IMR-90 (cell line): ENCODE results near the gene PAPPA. TPM values are rescaled to one million over a fixed set of nuclear protein-coding genes. Genes with fewer than 3 reads are reported as not detected.
A peak's percentile ranks its signal among the peaks of the same experiment; 100 is the strongest.

ENCODE experiments used
- ATAC-seq: fragments of 200-7000 bp; cut with Tn5 transposase; 2 replicates; pipeline ENCODE4 v1.9.1; 2020; ENCODE audit warnings: low read depth, mild to moderate bottlenecking, moderate library complexity
- BruUV-seq: library from RNA; stranded (reverse); fragments of 400-500 nt; replicated peaks from 2 replicates; lab custom pipeline; 2021; lab: Mats Ljungman, UMichigan
- CTCF ChIA-PET: fragments of 300-600 bp; formaldehyde crosslinking; extraction: SDS; loops from one replicate; lab custom pipeline; 2021; ENCODE audit warnings: antibody characterized with exemption; lab: Yijun Ruan, JAX
- POLR2A ChIA-PET: fragments of 300-600 bp; sonication (Branson Sonifier 250); formaldehyde crosslinking; loops from one replicate; lab custom pipeline; 2022; ENCODE audit warnings: antibody characterized with exemption; ENCODE audit not compliant: unreplicated experiment; lab: Charles Lee
- DNase-seq: peaks from one replicate; pipeline ENCODE4 v3.0.0; 2013
- H2AFZ ChIP-seq: replicated peaks from 2 replicates; pipeline ENCODE3; 2013; ENCODE audit warnings: low read length, mild to moderate bottlenecking; ENCODE audit not compliant: poor library complexity
- H2AK5ac ChIP-seq: 2 replicates; pipeline ENCODE4 v1.6.1; 2013; ENCODE audit warnings: low read depth, low read length, inconsistent platforms
- H2AK9ac ChIP-seq: replicated peaks from 2 replicates; pipeline ENCODE3; 2013; ENCODE audit warnings: mild to moderate bottlenecking, low read depth, low read length, moderate library complexity; ENCODE audit not compliant: poor library complexity
- H2BK120ac ChIP-seq: 2 replicates; pipeline ENCODE4 v1.6.1; 2013; ENCODE audit warnings: low read depth, low read length, inconsistent platforms
- H2BK15ac ChIP-seq: 3 replicates; pipeline ENCODE4 v1.6.1; 2013; ENCODE audit warnings: low read depth, low read length, inconsistent platforms
- H2BK20ac ChIP-seq: 2 replicates; pipeline ENCODE4 v1.6.1; 2013; ENCODE audit warnings: low read depth, mild to moderate bottlenecking, inconsistent platforms, low read length, moderate library complexity
- H2BK5ac ChIP-seq: 2 replicates; pipeline ENCODE4 v1.6.1; 2013; ENCODE audit warnings: mild to moderate bottlenecking, low read depth, low read length, inconsistent platforms; ENCODE audit not compliant: poor library complexity, severe bottlenecking
- H3K14ac ChIP-seq: replicated peaks from 2 replicates; pipeline ENCODE4 v1.6.1; 2013; ENCODE audit warnings: low read depth, low read length, inconsistent platforms
- H3K18ac ChIP-seq: 2 replicates; pipeline ENCODE4 v1.6.1; 2013; ENCODE audit warnings: low read depth, low read length, control low read depth
- H3K23ac ChIP-seq: 2 replicates; pipeline ENCODE4 v1.6.1; 2013; ENCODE audit warnings: low read depth, low read length, inconsistent platforms
- H3K27ac ChIP-seq: 2 replicates; pipeline ENCODE4 v1.5.1; 2013; ENCODE audit warnings: mild to moderate bottlenecking, control low read depth, low read length; ENCODE audit not compliant: insufficient read depth
- H3K27me3 ChIP-seq: 2 replicates; pipeline ENCODE4 v1.6.1; 2013; ENCODE audit warnings: low read length; ENCODE audit not compliant: control insufficient read depth, insufficient read depth
- H3K36me3 ChIP-seq: 2 replicates; pipeline ENCODE4 v1.6.1; 2013; ENCODE audit warnings: low read length, mixed read lengths; ENCODE audit not compliant: control insufficient read depth, insufficient read depth
- H3K4ac ChIP-seq: 2 replicates; pipeline ENCODE4 v1.6.1; 2013; ENCODE audit warnings: low read depth, low read length, inconsistent platforms
- H3K4me1 ChIP-seq: 2 replicates; pipeline ENCODE4 v1.6.1; 2013; ENCODE audit warnings: low read length, mixed read lengths; ENCODE audit not compliant: control insufficient read depth, insufficient read depth
- H3K4me2 ChIP-seq: 2 replicates; pipeline ENCODE4 v1.6.1; 2013; ENCODE audit warnings: low read depth, mild to moderate bottlenecking, control low read depth, low read length, moderate library complexity
- H3K4me3 ChIP-seq: 2 replicates; pipeline ENCODE4 v1.5.1; 2013; ENCODE audit warnings: low read depth, mild to moderate bottlenecking, control low read depth, low read length, moderate library complexity; ENCODE audit not compliant: insufficient read depth
- H3K56ac ChIP-seq: 2 replicates; pipeline ENCODE4 v1.6.1; 2013; ENCODE audit warnings: low read length, inconsistent platforms; ENCODE audit not compliant: insufficient read depth; ENCODE audit errors: extremely low read depth
- H3K79me1 ChIP-seq, 2 experiments: 2 replicates each; pipeline ENCODE4 v1.6.1; 2013; ENCODE audit warnings: low read length in 2 of 2, inconsistent platforms in 1 of 2, low read depth in 1 of 2
- H3K9ac ChIP-seq: 2 replicates; pipeline ENCODE4 v1.6.1; 2013; ENCODE audit warnings: low read depth, low read length, control low read depth
- H3K9me1 ChIP-seq: 2 replicates; pipeline ENCODE4 v1.6.1; 2013; ENCODE audit warnings: low read length, inconsistent platforms; ENCODE audit not compliant: insufficient read depth
- H3K9me3 ChIP-seq: 2 replicates; pipeline ENCODE4 v1.6.1; 2013; ENCODE audit warnings: low read length; ENCODE audit not compliant: control insufficient read depth, insufficient read depth
- H4K20me1 ChIP-seq: 2 replicates; pipeline ENCODE4 v1.6.1; 2013; ENCODE audit warnings: low read length, inconsistent platforms; ENCODE audit not compliant: insufficient read depth
- H4K5ac ChIP-seq: 2 replicates; pipeline ENCODE4 v1.6.1; 2013; ENCODE audit warnings: mild to moderate bottlenecking, low read depth, low read length, control low read depth
- H4K8ac ChIP-seq, 2 experiments: 2 replicates each; pipeline ENCODE4 v1.6.1; 2013; ENCODE audit warnings: low read depth in 2 of 2, low read length in 2 of 2, control low read depth in 1 of 2, inconsistent platforms in 1 of 2
- H4K91ac ChIP-seq: 2 replicates; pipeline ENCODE4 v1.6.1; 2013; ENCODE audit warnings: low read depth, low read length, inconsistent platforms; ENCODE audit not compliant: insufficient read depth
- BHLHE40 ChIP-seq: fragments of 150-350 bp; IDR thresholded peaks from 2 replicates; pipeline ENCODE4 v1.6.1; 2016; ENCODE audit warnings: mild to moderate bottlenecking, low read depth, low read length
- CEBPB ChIP-seq: IDR thresholded peaks from 2 replicates; pipeline ENCODE4 v1.6.1; 2012; ENCODE audit warnings: low read depth, low read length, improper control_type of control experiment
- CHD1 ChIP-seq: IDR thresholded peaks from 2 replicates; pipeline ENCODE4 v1.6.1; 2012; ENCODE audit warnings: low read depth, low read length, improper control_type of control experiment
- CTCF ChIP-seq: conservative IDR thresholded peaks from 2 replicates; pipeline ENCODE4 v1.5.1; 2012; ENCODE audit warnings: mild to moderate bottlenecking, low read depth, low read length, improper control_type of control experiment
- ELK1 ChIP-seq: fragments of 150-350 bp; IDR thresholded peaks from 2 replicates; pipeline ENCODE4 v1.6.1; 2016; ENCODE audit warnings: low read depth, mild to moderate bottlenecking, low read length, moderate library complexity, borderline replicate concordance
- FOS ChIP-seq: fragments of 150-350 bp; IDR thresholded peaks from 2 replicates; pipeline ENCODE4 v1.6.1; 2016; ENCODE audit warnings: low read depth, low read length
- MAFK ChIP-seq: IDR thresholded peaks from 2 replicates; pipeline ENCODE4 v1.6.1; 2012; ENCODE audit warnings: low read depth, low read length, improper control_type of control experiment
- MAZ ChIP-seq: IDR thresholded peaks from 2 replicates; pipeline ENCODE4 v1.6.1; 2012; ENCODE audit warnings: low read depth, mild to moderate bottlenecking, low read length, improper control_type of control experiment, moderate library complexity, borderline replicate concordance
- MXI1 ChIP-seq: IDR thresholded peaks from 2 replicates; pipeline ENCODE4 v1.6.1; 2012; ENCODE audit warnings: low read depth, mild to moderate bottlenecking, low read length, moderate library complexity, borderline replicate concordance
- NFE2L2 ChIP-seq: fragments of 150-350 bp; IDR thresholded peaks from 2 replicates; pipeline ENCODE4 v1.6.1; 2016; ENCODE audit warnings: low read depth, mild to moderate bottlenecking, low read length
- POLR2A ChIP-seq: IDR thresholded peaks from 2 replicates; pipeline ENCODE4 v1.6.1; 2012; ENCODE audit warnings: mild to moderate bottlenecking, low read depth, low read length
- RAD21 ChIP-seq: IDR thresholded peaks from 2 replicates; pipeline ENCODE4 v1.6.1; 2012; ENCODE audit warnings: low read length, improper control_type of control experiment
- RCOR1 ChIP-seq: IDR thresholded peaks from 2 replicates; pipeline ENCODE4 v1.6.1; 2012; ENCODE audit warnings: mild to moderate bottlenecking, low read length, improper control_type of control experiment; ENCODE audit not compliant: insufficient replicate concordance
- RFX5 ChIP-seq: IDR thresholded peaks from 2 replicates; pipeline ENCODE4 v1.8.0; 2012; ENCODE audit warnings: low read depth, mild to moderate bottlenecking, low read length, moderate library complexity
- SMC3 ChIP-seq: fragments of 150-350 bp; IDR thresholded peaks from 2 replicates; pipeline ENCODE4 v1.6.1; 2016; ENCODE audit warnings: low read depth, mild to moderate bottlenecking, antibody characterized with exemption, low read length, moderate library complexity
- USF2 ChIP-seq: fragments of 150-350 bp; IDR thresholded peaks from 2 replicates; pipeline ENCODE4 v1.6.1; 2017; ENCODE audit warnings: mild to moderate bottlenecking, antibody characterized with exemption, low read length, low read depth
- WGBS, 2 experiments: methylation state at CpG; one replicate each; pipeline versions ENCODE4 v1.1.5 to v1.1.7; 2013; ENCODE audit warnings: missing lambda C conversion rate in 2 of 2; ENCODE audit not compliant: insufficient read length in 1 of 2; ENCODE audit errors: extremely low coverage in 2 of 2; 5-methylcytosine and 5-hydroxymethylcytosine counted together
- dilution Hi-C: fragments of 300-500 bp; cut with HindIII; formaldehyde crosslinking; loops from one replicate; pipeline ENCODE4 v1.14.3; 2018; ENCODE audit warnings: low sequenced_read_pairs; ENCODE audit not compliant: unreplicated experiment
- in situ Hi-C: fragments of 300-500 bp; cut with MboI; formaldehyde crosslinking; loops from 3 replicates; pipeline ENCODE4 v1.14.3; 2019; ENCODE audit warnings: low sequenced_read_pairs, inconsistent platforms, mixed read lengths
- intact Hi-C: fragments of 100-400 bp; cut with micrococcal nuclease; formaldehyde crosslinking; loops from 2 replicates; pipeline ENCODE4 v1.10.0; 2022
- polyA plus RNA-seq, 3 experiments: library from polyadenylated mRNA; depleted of rRNA; stranded (reverse); fragments of >200 nt; gene quantifications; 2 replicates each; pipeline ENCODE4 v1.2.3, GENCODE V29; 2012; ENCODE audit warnings: low replicate concordance in 1 of 3
- total RNA-seq: library from RNA; depleted of rRNA; stranded (reverse); fragments of >200 nt; gene quantifications from 2 replicates; pipeline ENCODE4 v1.2.3, GENCODE V29; 2012

Gene PAPPA
- total and polyA plus RNA-seq, 2 of the 4 experiments (the other 2 are of a cell fraction), result 8.3 to 12.4 TPM

GRCh38 chr9:116165912-116166311 is 12.3 kb downstream of the PAPPA start:
- H4K20me1 ChIP-seq, result peaks cover 46% of the 10 kb centered on the region
- peak; percentile 65 for DNase-seq

More at GRCh38 chr9:116165912-116166311, 12.3 kb downstream of the PAPPA start:
- no peak overlapping the region for H4K8ac ChIP-seq
- H3K56ac ChIP-seq, result no peak overlapping the region
- intact Hi-C loops (no loop called here), dilution Hi-C loops (no loop called here), in situ Hi-C loops (no loop called here)
- H2AK5ac ChIP-seq, result 0 out of 2 replicates have a peak overlapping the region, but pooled peaks have one; percentile 41
- peaks cover 36 to 68% of the 10 kb centered on the region in 2 experiments for H3K79me1 ChIP-seq
- H3K9me1 ChIP-seq, result no peaks in the 10 kb centered on the region; the same call in 1 of the 2 replicates
- H3K27me3 ChIP-seq, result no peaks in the 10 kb centered on the region
- no peak overlapping the region for H2BK120ac ChIP-seq
- no CpG with 5 or more reads among the region's 2 CpGs for WGBS, 2 experiments
- H4K91ac ChIP-seq, result no peak overlapping the region
- H3K18ac ChIP-seq, result peak overlapping the region; percentile 11
- H3K36me3 ChIP-seq, result peaks cover 24% of the 10 kb centered on the region
- no peak for TF ChIP-seq CHD1
- TF ChIP-seq POLR2A, result no peak
- no peak for TF ChIP-seq MAFK
- TF ChIP-seq NFE2L2, result no peak
- TF ChIP-seq CTCF, result no peak
- no peak for TF ChIP-seq ELK1
- peak; percentile 84 for TF ChIP-seq CEBPB
- TF ChIP-seq RAD21, result no peak
- no peak for TF ChIP-seq MAZ
- peak; percentile 86; the same call in 1 of the 2 replicates for TF ChIP-seq MXI1
- no peak for TF ChIP-seq SMC3
- peak; percentile 38; the same call in 1 of the 2 replicates for TF ChIP-seq BHLHE40
- TF ChIP-seq RFX5, result no peak
- no peak for TF ChIP-seq FOS
- TF ChIP-seq RCOR1, result no peak
- TF ChIP-seq USF2, result peak; percentile 51; the same call in 1 of the 2 replicates
- H2AK9ac ChIP-seq, result no peak overlapping the region
- POLR2A ChIA-PET, result no interaction called here
- H3K9ac ChIP-seq, result no peak overlapping the region
- H2BK15ac ChIP-seq, result no peak overlapping the region
- no peak overlapping the region for H3K4me3 ChIP-seq
- peak overlapping the region; percentile 34; the same call in 1 of the 2 replicates for H3K27ac ChIP-seq
- peak overlapping the region; percentile 14; the same call in 1 of the 2 replicates for H3K4me2 ChIP-seq
- H3K4ac ChIP-seq, result no peak overlapping the region
- H4K5ac ChIP-seq, result peak overlapping the region; percentile 12; the same call in 1 of the 2 replicates
- H3K23ac ChIP-seq, result no peak overlapping the region
- H2AFZ ChIP-seq, result no peak overlapping the region
- ATAC-seq, result peak; percentile 24
- no peak overlapping the region for H3K14ac ChIP-seq
- CTCF ChIA-PET, result interaction anchor here (0.5 to 1.0 kb wide), 2 partner anchors 19 to 48 kb away, joined by 3 to 4 read pairs; no protein-coding TSS in a partner anchor
- H3K9me3 ChIP-seq, result no peaks in the 10 kb centered on the region; the same call in 1 of the 2 replicates
- H3K4me1 ChIP-seq, result peaks cover 14% of the 10 kb centered on the region; the same call in 1 of the 2 replicates
- H2BK20ac ChIP-seq, result no peak overlapping the region
- no TSS peak for BruUV-seq
- no peak overlapping the region for H2BK5ac ChIP-seq
